ENCODE data around the gene ACAA1.

DNA sequence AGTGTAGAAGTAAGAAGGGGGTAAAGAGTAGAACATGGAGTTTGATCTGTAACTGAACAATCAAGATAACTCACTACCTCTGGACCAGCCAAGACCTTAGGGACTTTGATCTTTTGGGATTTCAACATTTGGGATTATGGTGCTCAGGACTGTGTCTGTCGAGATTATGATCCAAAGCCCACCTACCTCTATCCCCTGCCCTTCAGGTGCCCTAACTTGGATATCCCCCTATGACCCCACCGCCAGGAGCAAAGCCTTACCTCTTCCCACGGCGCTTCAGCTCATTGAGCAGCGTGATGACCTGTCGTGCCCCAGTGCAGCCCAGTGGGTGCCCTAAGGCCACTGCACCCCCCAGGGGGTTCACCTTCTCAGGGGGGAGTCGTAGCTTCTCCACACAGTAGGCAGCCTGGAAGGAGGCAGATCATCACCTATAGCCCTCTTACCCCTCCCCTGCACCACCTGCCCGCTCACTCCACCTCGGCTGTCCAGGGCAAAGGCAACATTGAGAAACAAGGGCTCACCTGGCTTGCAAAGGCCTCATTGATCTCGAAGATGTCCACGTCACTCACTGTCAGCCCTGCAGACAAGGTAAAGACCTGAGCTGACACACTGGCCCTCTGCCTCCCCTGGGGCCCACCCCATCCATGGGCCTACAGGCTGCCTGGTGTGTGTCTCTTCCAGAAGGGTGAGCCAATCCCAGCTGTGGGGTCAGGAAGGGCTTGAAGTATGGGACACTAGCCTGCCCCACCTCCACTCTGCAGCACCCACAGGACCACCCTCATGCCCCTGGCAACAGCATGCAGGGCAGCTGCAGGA is 11.4 kb downstream of the ACAA1 start:
- TF ChIP-seq, protein P1, sequence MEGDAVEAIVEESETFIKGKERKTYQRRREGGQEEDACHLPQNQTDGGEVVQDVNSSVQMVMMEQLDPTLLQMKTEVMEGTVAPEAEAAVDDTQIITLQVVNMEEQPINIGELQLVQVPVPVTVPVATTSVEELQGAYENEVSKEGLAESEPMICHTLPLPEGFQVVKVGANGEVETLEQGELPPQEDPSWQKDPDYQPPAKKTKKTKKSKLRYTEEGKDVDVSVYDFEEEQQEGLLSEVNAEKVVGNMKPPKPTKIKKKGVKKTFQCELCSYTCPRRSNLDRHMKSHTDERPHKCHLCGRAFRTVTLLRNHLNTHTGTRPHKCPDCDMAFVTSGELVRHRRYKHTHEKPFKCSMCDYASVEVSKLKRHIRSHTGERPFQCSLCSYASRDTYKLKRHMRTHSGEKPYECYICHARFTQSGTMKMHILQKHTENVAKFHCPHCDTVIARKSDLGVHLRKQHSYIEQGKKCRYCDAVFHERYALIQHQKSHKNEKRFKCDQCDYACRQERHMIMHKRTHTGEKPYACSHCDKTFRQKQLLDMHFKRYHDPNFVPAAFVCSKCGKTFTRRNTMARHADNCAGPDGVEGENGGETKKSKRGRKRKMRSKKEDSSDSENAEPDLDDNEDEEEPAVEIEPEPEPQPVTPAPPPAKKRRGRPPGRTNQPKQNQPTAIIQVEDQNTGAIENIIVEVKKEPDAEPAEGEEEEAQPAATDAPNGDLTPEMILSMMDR (IDR thresholded peaks at IDR 0.05) = no peak
- TF ChIP-seq POLR2AphosphoS5 (IDR thresholded peaks at IDR 0.05) (no peak), EP300 (IDR thresholded peaks at IDR 0.05; ENCODE audit: low read depth) (no peak)

All from transverse colon (tissue), 4 donors.